Caco-2 (cell line): ENCODE measurements around the gene SH3BGRL2. TPM values are rescaled to one million over a fixed set of nuclear protein-coding genes. Genes with fewer than 3 reads are reported as not detected.
A peak's percentile ranks its signal among the peaks of the same experiment; 100 is the strongest.

ENCODE experiments used
- BruUV-seq: library from RNA; stranded (reverse); fragments of 400-500 nt; replicated peaks from 2 replicates; lab custom pipeline; 2021; lab: Mats Ljungman, UMichigan
- CTCF ChIA-PET: fragments of 300-600 bp; sonication (Branson Sonifier 250); formaldehyde crosslinking; loops from one replicate; lab custom pipeline; 2022; ENCODE audit warnings: antibody characterized with exemption; lab: Charles Lee
- POLR2A ChIA-PET: fragments of 300-600 bp; sonication (Branson Sonifier 250); formaldehyde crosslinking; loops from one replicate; lab custom pipeline; 2022; ENCODE audit warnings: antibody characterized with exemption; lab: Charles Lee
- DNase-seq, 2 experiments: peaks; one replicate each; pipeline versions ENCODE4 v3.0.0 to v3.0.0-alpha.2; 2020 to 2022
- H3K27me3 ChIP-seq: replicated peaks from 2 replicates; pipeline ENCODE4 v1.6.0; 2011; ENCODE audit warnings: low read length; ENCODE audit not compliant: control insufficient read depth, insufficient read depth
- H3K36me3 ChIP-seq: 2 replicates; pipeline ENCODE4 v1.5.1; 2011; ENCODE audit warnings: low read length; ENCODE audit not compliant: control insufficient read depth, insufficient read depth
- H3K4me1 ChIP-seq: fragments of 250-450 bp; sonication (Bioruptor Pico); 2 replicates; pipeline ENCODE4 v1.5.1; 2020; ENCODE audit warnings: mild to moderate bottlenecking
- H3K4me3 ChIP-seq: 2 replicates; pipeline ENCODE4 v1.5.1; 2011; ENCODE audit warnings: low read depth, mild to moderate bottlenecking, control low read depth, low read length
- H3K9me3 ChIP-seq: fragments of 250-450 bp; sonication (Bioruptor Pico); 2 replicates; pipeline ENCODE4 v1.5.1; 2020; ENCODE audit warnings: mild to moderate bottlenecking, moderate library complexity
- H3K27ac Mint-ChIP-seq: one replicate; pipeline ENCODE4 v1.8.0; 2022; ENCODE audit warnings: mixed read lengths; ENCODE audit not compliant: unreplicated experiment
- H3K27me3 Mint-ChIP-seq: one replicate; pipeline ENCODE4 v1.8.0; 2022; ENCODE audit warnings: mixed read lengths; ENCODE audit not compliant: insufficient read depth, unreplicated experiment
- H3K36me3 Mint-ChIP-seq: one replicate; pipeline ENCODE4 v1.8.0; 2022; ENCODE audit warnings: mild to moderate bottlenecking, mixed read lengths; ENCODE audit not compliant: insufficient read depth, unreplicated experiment
- H3K4me1 Mint-ChIP-seq: one replicate; pipeline ENCODE4 v1.8.0; 2022; ENCODE audit warnings: low read depth, mixed read lengths; ENCODE audit not compliant: unreplicated experiment
- H3K4me3 Mint-ChIP-seq: one replicate; pipeline ENCODE4 v1.8.0; 2022; ENCODE audit warnings: mild to moderate bottlenecking, moderate library complexity, mixed read lengths; ENCODE audit not compliant: unreplicated experiment
- H3K9me3 Mint-ChIP-seq: one replicate; pipeline ENCODE4 v1.8.0; 2022; ENCODE audit warnings: mixed read lengths; ENCODE audit not compliant: unreplicated experiment
- CTCF ChIP-seq, 2 experiments: fragments of 200-600 bp in 1 of 2; IDR thresholded peaks; 1 replicate in 1 of 2; 2 replicates in 1 of 2; pipeline versions ENCODE4 v1.5.1 to v1.8.0; 2011 to 2022; ENCODE audit warnings: antibody characterized with exemption in 1 of 2, control low read depth in 1 of 2, inconsistent platforms in 1 of 2, low read depth in 1 of 2, low read length in 1 of 2, mild to moderate bottlenecking in 1 of 2, moderate library complexity in 1 of 2; ENCODE audit not compliant: insufficient read depth in 1 of 2, severe bottlenecking in 1 of 2, unreplicated experiment in 1 of 2
- intact Hi-C: fragments of 100-400 bp; cut with micrococcal nuclease; formaldehyde crosslinking; loops from one replicate; pipeline ENCODE4 v1.10.0; 2022; ENCODE audit not compliant: unreplicated experiment
- total RNA-seq: library from RNA; stranded (reverse); gene quantifications from 2 replicates; pipeline ENCODE4 v1.2.3, GENCODE V29; 2022

The SH3BGRL2 gene
- total RNA-seq, 1 experiment from 2014 or later: 102 TPM

GRCh38 chr6:79646006-79646405 lies 14.9 kb downstream of the SH3BGRL2 start:
- intact Hi-C loops: loop anchor here (2.0 kb wide), 2 partner anchors 27 to 67 kb away; no protein-coding TSS in a partner anchor
- no peaks in the 10 kb centered on the region for H3K9me3 Mint-ChIP-seq
- no TSS peak for BruUV-seq
- Histone ChIP-seq H3K9me3 (no peaks in the 10 kb centered on the region), H3K27me3 (no peaks in the 10 kb centered on the region), H3K4me3 (no peak overlapping the region), H3K4me1 (peaks cover 19% of the 10 kb centered on the region), H3K36me3 (no peaks in the 10 kb centered on the region)
- peaks cover 9% of the 10 kb centered on the region for H3K36me3 Mint-ChIP-seq
- H3K27ac Mint-ChIP-seq: no peak overlapping the region
- peaks cover 57% of the 10 kb centered on the region for H3K4me1 Mint-ChIP-seq
- CTCF ChIA-PET: no interaction called here
- peak; percentile 33 to 40 for TF ChIP-seq CTCF (IDR thresholded peaks at IDR 0.05; ENCODE audit: insufficient read depth in 1 of 2, low read depth in 1 of 2, low read length in 1 of 2, severe bottlenecking in 1 of 2, unreplicated experiment in 1 of 2)
- POLR2A ChIA-PET: no interaction called here
- H3K4me3 Mint-ChIP-seq: no peak overlapping the region
- H3K27me3 Mint-ChIP-seq: no peaks in the 10 kb centered on the region
- DNase-seq: peak in 1 of 2 experiments; percentile 38

DNA sequence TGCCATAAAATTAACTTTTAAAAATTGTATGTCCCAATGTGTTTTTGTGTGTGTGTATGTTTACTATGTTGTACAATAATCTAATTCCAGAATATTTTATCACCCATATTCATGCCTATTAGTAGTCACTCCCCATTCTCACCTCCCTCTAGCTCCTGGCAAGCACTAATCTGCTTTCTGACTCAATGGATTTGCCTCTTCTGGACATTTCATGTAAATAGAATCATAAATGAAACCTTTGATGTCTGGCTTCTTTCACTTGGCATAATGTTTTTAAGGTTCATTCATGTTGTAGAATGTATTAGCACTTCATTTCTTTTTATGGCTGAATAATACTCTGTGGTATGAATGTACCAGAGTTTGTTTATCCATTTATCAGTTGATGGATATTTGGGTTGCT lies 15.4 kb downstream of the SH3BGRL2 start:
- CTCF ChIA-PET: no interaction called here
- BruUV-seq: no TSS peak
- intact Hi-C loops: loop anchor here (2.0 kb wide), 2 partner anchors 26 to 66 kb away; no protein-coding TSS in a partner anchor

DNA sequence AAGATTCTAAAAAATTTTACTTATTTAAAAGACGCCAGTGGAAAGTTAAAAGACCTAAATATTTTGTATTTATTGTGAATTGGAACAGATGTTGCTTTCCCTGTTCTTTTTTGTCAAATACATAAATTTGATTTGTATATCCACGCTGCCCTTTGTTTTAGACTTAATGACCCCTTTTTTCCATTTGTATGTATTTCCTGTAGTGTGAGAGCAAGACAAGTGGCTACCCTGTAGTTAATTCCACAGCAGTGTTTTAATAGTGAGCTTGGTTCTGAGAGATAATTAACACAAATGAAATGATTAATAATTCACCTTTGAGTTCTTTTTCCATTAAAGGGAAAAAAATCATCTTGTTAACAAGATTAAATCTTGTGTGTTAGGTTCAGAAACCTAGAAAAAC lies 16.6 kb downstream of the SH3BGRL2 start:
- no peaks in the 10 kb centered on the region for H3K9me3 ChIP-seq
- H3K4me1 ChIP-seq: peaks cover 19% of the 10 kb centered on the region
- no peak overlapping the region for H3K4me3 Mint-ChIP-seq
- H3K36me3 ChIP-seq: no peaks in the 10 kb centered on the region
- H3K4me3 ChIP-seq: no peak overlapping the region
- peaks cover 50% of the 10 kb centered on the region for H3K4me1 Mint-ChIP-seq
- intact Hi-C loops: loop anchor here (2.0 kb wide), 2 partner anchors 25 to 65 kb away; no protein-coding TSS in a partner anchor
- no peaks in the 10 kb centered on the region for H3K27me3 ChIP-seq
- CTCF ChIA-PET: no interaction called here
- TF ChIP-seq CTCF (IDR thresholded peaks at IDR 0.05; ENCODE audit: insufficient read depth in 1 of 2, low read depth in 1 of 2, low read length in 1 of 2, severe bottlenecking in 1 of 2, unreplicated experiment in 1 of 2): no peak
- H3K27ac Mint-ChIP-seq: no peak overlapping the region
- BruUV-seq: no TSS peak
- DNase-seq: no peak
- POLR2A ChIA-PET: no interaction called here
- H3K27me3 Mint-ChIP-seq: no peaks in the 10 kb centered on the region
- no peaks in the 10 kb centered on the region for H3K9me3 Mint-ChIP-seq
- peaks cover 9% of the 10 kb centered on the region for H3K36me3 Mint-ChIP-seq

More for the DNA sequence above, 15.4 kb downstream of the SH3BGRL2 start:
- no peaks in the 10 kb centered on the region for H3K9me3 Mint-ChIP-seq
- DNase-seq: no peak
- H3K4me1 Mint-ChIP-seq: peaks cover 53% of the 10 kb centered on the region
- peak overlapping the region; percentile 42 for H3K27ac Mint-ChIP-seq
- no peaks in the 10 kb centered on the region for H3K27me3 Mint-ChIP-seq
- no peaks in the 10 kb centered on the region for H3K27me3 ChIP-seq
- no peak for TF ChIP-seq CTCF (IDR thresholded peaks at IDR 0.05; ENCODE audit: insufficient read depth in 1 of 2, low read depth in 1 of 2, low read length in 1 of 2, severe bottlenecking in 1 of 2, unreplicated experiment in 1 of 2)
- H3K36me3 Mint-ChIP-seq: peaks cover 9% of the 10 kb centered on the region
- H3K9me3 ChIP-seq: no peaks in the 10 kb centered on the region
- no peaks in the 10 kb centered on the region for H3K36me3 ChIP-seq
- H3K4me1 ChIP-seq: peaks cover 19% of the 10 kb centered on the region
- no peak overlapping the region for H3K4me3 Mint-ChIP-seq
- no peak overlapping the region for H3K4me3 ChIP-seq
- POLR2A ChIA-PET: no interaction called here
